NCI-H460 (cell line): ENCODE data around the gene COMP. TPM values are rescaled to one million over a fixed set of nuclear protein-coding genes. Genes with fewer than 3 reads are reported as not detected.
"Not testable (repeated sequence)": the region's sequence is repeated elsewhere in the genome, so short reads cannot be mapped to it uniquely, and the experiment has no call there.

ENCODE experiments used
- DNase-seq: peaks from one replicate; pipeline ENCODE4 v3.0.0-alpha.2; 2016; ENCODE audit warnings: low read depth; ENCODE audit errors: extremely low read depth
- polyA plus RNA-seq: library from polyadenylated mRNA; depleted of rRNA; stranded (reverse); fragments of >200 nt; gene quantifications from 2 replicates; pipeline ENCODE4 v1.2.3, GENCODE V29; 2014; cell fraction: nucleus; rRNA removed
- total RNA-seq: library from RNA; depleted of rRNA; stranded (reverse); fragments of >200 nt; shearing (Covaris generic); gene quantifications from 2 replicates; pipeline ENCODE4 v1.2.3, GENCODE V29; 2014; rRNA removed

COMP gene
- not detected in 2 replicates for total RNA-seq
- not detected in 2 replicates for polyA plus RNA-seq

GRCh38 chr19:18790566-18791314, at the start of gene COMP:
TSS of gene COMP (minus strand) at chr19:18791305. CDS start at chr19:18791269, 36 bp downstream.
- DNase-seq: no peak

- DNase-seq: no peak
Measured at GRCh38 chr19:18840288-18841267, 49.5 kb upstream of the COMP start.

- no peak for DNase-seq
Measured at GRCh38 chr19:18839465-18840287, 48.6 kb upstream of the COMP start.

- DNase-seq: no peak
Measured at GRCh38 chr19:18834644-18834984, 43.5 kb upstream of the COMP start.

GRCh38 chr19:18833849-18834643, 42.9 kb upstream of the COMP start:
- no peak for DNase-seq

GRCh38 chr19:18833141-18833476, 42.0 kb upstream of the COMP start:
- DNase-seq: no peak

GRCh38 chr19:18832306-18833140, 41.4 kb upstream of the COMP start:
- DNase-seq: no peak

GRCh38 chr19:18831524-18832305, 40.6 kb upstream of the COMP start, which contains the start of gene UPF1:
TSS of gene UPF1 (plus strand) at chr19:18831959. CDS start at chr19:18832210, 251 bp downstream.
- peak; percentile 83 for DNase-seq

GRCh38 chr19:18830488-18830887, 39.4 kb upstream of the COMP start:
- no peak for DNase-seq

- DNase-seq: no peak
Measured at GRCh38 chr19:18828786-18829185, 37.7 kb upstream of the COMP start.

- DNase-seq: no peak
Measured at GRCh38 chr19:18817574-18817973, 26.5 kb upstream of the COMP start.

- not testable (repeated sequence) for DNase-seq
Measured at GRCh38 chr19:18816645-18817044, 25.5 kb upstream of the COMP start.

GRCh38 chr19:18815673-18816072, 24.6 kb upstream of the COMP start:
- no peak for DNase-seq

GRCh38 chr19:18814063-18814462, 23.0 kb upstream of the COMP start:
- DNase-seq: no peak

- not testable (repeated sequence) for DNase-seq
Measured at GRCh38 chr19:18811638-18812037, 20.5 kb upstream of the COMP start.

- DNase-seq: no peak
Measured at GRCh38 chr19:18809149-18809868, 18.2 kb upstream of the COMP start.

GRCh38 chr19:18807861-18808331, 16.8 kb upstream of the COMP start:
- DNase-seq: no peak
